Activated T-cell treated with anti-CD3 and anti-CD28 coated beads for 48 hours (primary cell): ENCODE data around the gene CALR3.

ENCODE experiments used
- DNase-seq: peaks from one replicate; pipeline ENCODE4 v3.0.0-alpha.2; 2020; ENCODE audit warnings: low read depth

The CALR3 gene

GRCh38 chr19:16429066-16429758 is 66.8 kb downstream of the CALR3 start:
- no peak for DNase-seq
